HG03457 (cell line): ENCODE measurements around the gene SLC22A4.

Experiments used
- ATAC-seq: cut with Tn5 transposase; IDR thresholded peaks from one replicate; pipeline ENCODE4 v1.9.1; 2021; ENCODE audit warnings: moderate number of reproducible peaks; ENCODE audit not compliant: unreplicated experiment

The SLC22A4 gene

GRCh38 chr5:132293992-132294727 is at the start of gene SLC22A4:
TSS of gene SLC22A4 (plus strand) at chr5:132294394. CDS start at chr5:132294617, 223 bp downstream.
- peak; percentile 51 for ATAC-seq

GRCh38 chr5:132245593-132245992 is 48.6 kb upstream of the SLC22A4 start:
- ATAC-seq, result no peak

- no peak for ATAC-seq
Observed at GRCh38 chr5:132246806-132247205, 47.4 kb upstream of the SLC22A4 start.

GRCh38 chr5:132250547-132250946 is 43.6 kb upstream of the SLC22A4 start:
- no peak for ATAC-seq

GRCh38 chr5:132251220-132251725 is 42.9 kb upstream of the SLC22A4 start:
- ATAC-seq, result no peak

GRCh38 chr5:132253008-132253441 is 41.2 kb upstream of the SLC22A4 start:
- no peak for ATAC-seq

GRCh38 chr5:132253452-132254320 is 40.5 kb upstream of the SLC22A4 start:
- ATAC-seq, result no peak

GRCh38 chr5:132254321-132254977 is 39.7 kb upstream of the SLC22A4 start:
- no peak for ATAC-seq

- no peak for ATAC-seq
Observed at GRCh38 chr5:132256086-132256782, 38.0 kb upstream of the SLC22A4 start.

- ATAC-seq, result no peak
Observed at GRCh38 chr5:132256783-132257130, 37.4 kb upstream of the SLC22A4 start.

- no peak for ATAC-seq
Observed at GRCh38 chr5:132257131-132258101, 36.8 kb upstream of the SLC22A4 start, which contains the start of gene PDLIM4. TSS of gene PDLIM4 (plus strand) at chr5:132257696. CDS start at chr5:132257735, 39 bp downstream.

- no peak for ATAC-seq
Observed at GRCh38 chr5:132258102-132259068, 35.8 kb upstream of the SLC22A4 start.

- no peak for ATAC-seq
Observed at GRCh38 chr5:132259069-132259851, 34.9 kb upstream of the SLC22A4 start.

- no peak for ATAC-seq
Observed at GRCh38 chr5:132260051-132260450, 34.1 kb upstream of the SLC22A4 start.

GRCh38 chr5:132260714-132261551 is 33.3 kb upstream of the SLC22A4 start:
- no peak for ATAC-seq
